Heart left ventricle (tissue), 16 donors: ENCODE measurements around the gene TNFSF11. TPM values are rescaled to one million over a fixed set of nuclear protein-coding genes. Genes with fewer than 3 reads are reported as not detected.

Experiments
- ATAC-seq, 4 donors: fragments of 200-7000 bp; cut with Tn5 transposase; one replicate each; pipeline ENCODE4 v1.9.1; 2020 to 2022; ENCODE audit warnings: moderate library complexity in 4 of 4, mild to moderate bottlenecking in 3 of 4, moderate number of reproducible peaks in 1 of 4
- DNase-seq, 5 donors: peaks; one replicate each; pipeline ENCODE4 v3.0.0-alpha.2; 2020
- H3K27ac ChIP-seq, 12 donors: fragments of 200-600 bp; sonication (generic) in 4 of 12; one replicate each; pipeline versions ENCODE4 v1.5.0 to v1.8.0; 2016 to 2022; ENCODE audit warnings: mild to moderate bottlenecking in 2 of 12
- H3K27me3 ChIP-seq, 9 donors: fragments of 200-600 bp; sonication (generic) in 2 of 9; one replicate each; pipeline versions ENCODE4 v1.5.1 to v1.8.0; 2016 to 2022; ENCODE audit warnings: mild to moderate bottlenecking in 3 of 9
- H3K36me3 ChIP-seq, 9 donors: fragments of 200-600 bp; sonication (generic) in 2 of 9; one replicate each; pipeline versions ENCODE4 v1.5.0 to v1.8.0; 2018 to 2022; ENCODE audit warnings: mild to moderate bottlenecking in 2 of 9
- H3K4me1 ChIP-seq, 12 donors: fragments of 200-600 bp; sonication (generic) in 4 of 12; one replicate each; pipeline versions ENCODE4 v1.5.0 to v1.8.0; 2016 to 2022; ENCODE audit warnings: mild to moderate bottlenecking in 3 of 12
- H3K4me3 ChIP-seq, 12 donors: fragments of 200-600 bp; sonication (generic) in 4 of 12; one replicate each; pipeline versions ENCODE4 v1.5.0 to v1.8.0; 2017 to 2022; ENCODE audit warnings: mild to moderate bottlenecking in 9 of 12, moderate library complexity in 4 of 12
- H3K9me3 ChIP-seq, 12 donors: fragments of 200-600 bp; sonication (generic) in 4 of 12; one replicate each; pipeline versions ENCODE4 v1.5.0 to v1.8.0; 2016 to 2022; ENCODE audit warnings: mild to moderate bottlenecking in 1 of 12
- POLR2A ChIP-seq, 2 donors: fragments of 450-650 bp; IDR thresholded peaks; one replicate each; pipeline ENCODE4 v1.6.1; 2017; ENCODE audit warnings: antibody characterized with exemption in 2 of 2, mild to moderate bottlenecking in 2 of 2, moderate library complexity in 2 of 2
- WGBS, 4 donors: extraction: QIAGEN DNeasy Blood & Tissue Kit in 2 of 4; methylation state at CpG; one replicate each; pipeline versions ENCODE4 v1.1.5 to v1.1.7; 2013 to 2018; 5-methylcytosine and 5-hydroxymethylcytosine counted together
- intact Hi-C, 10 donors: fragments of 100-400 bp; cut with DNase I; formaldehyde crosslinking; loops; one replicate each; pipeline versions ENCODE4 v1.11.1 to v1.14.2; 2022
- long read RNA-seq, 3 donors: library from polyadenylated mRNA; unstranded; transcript quantifications; one replicate each; pipeline ENCODE4 v2.0.0, GENCODE V29; 2020 to 2021
- polyA plus RNA-seq, 2 donors: library from polyadenylated mRNA; stranded (reverse); fragments of 200-250 nt; gene quantifications; one replicate each; pipeline ENCODE4 v1.2.3, GENCODE V29; 2013
- total RNA-seq, 9 donors: library from RNA; depleted of rRNA in 2 of 9; stranded (reverse); fragments of >200 nt in 2 of 9; fragmentation: NEBNext Ultra II Directional in 3 of 9; extraction: Animal tissue kit (Norgen Biotek cat#: 25700) in 3 of 9; gene quantifications; one replicate each; pipeline versions ENCODE4 v1.1.0 to v1.2.4, GENCODE V29; 2016 to 2023
- TF ChIP-seq, protein P1 (sequence below), 12 donors: fragments of 200-600 bp; sonication (generic) in 4 of 12; IDR thresholded peaks; one replicate each; pipeline versions ENCODE4 v1.5.0 to v1.8.0; 2018 to 2022; ENCODE audit warnings: antibody characterized with exemption in 12 of 12, mild to moderate bottlenecking in 5 of 12
- donor health status: ischemic (EF 13 %, LVEDD 7.1; RV severe dilation, severe dysfunction).
- donor health status: healthy with polysubstance abuse.
- donor health status: DM: no; HTN: yes; CAD: no.
- donor health status: DM: no; HTN: no; CAD: no.
- donor health status: ischemic (EF 25% LVEDD 6.9; RV normal size, moderate dysfunction).
- donor health status: ischemic (EF 25% LVEDD 5.7; RV mildly dilated, moderate dysfunction).
- donor health status: healthy.
- donor health status: DM: yes; HTN: yes; CAD: no.
- donor health status: ischemic (EF 35%, LVEDD 5.7; RV mildly dilated, moderate dysfunction).
- donor health status: nonischemic (EF 11% LVEDD 7.7; RV severe dilation, severe dysfunction).
- donor health status: DM: yes; HTN: yes; CAD: no.
- donor health status: PGD.
- donor health status: ischemic (EF 29% LVEDD 5.4; RV normal size, mild dysfunction).
- donor health status: nonischemic (EF 23%, LVEDD 6.1; RV moderate dilation, normal function).

TNFSF11 gene
- not detected for total RNA-seq
- not detected for polyA plus RNA-seq
- long read RNA-seq, donor 1 = 0 reads
- long read RNA-seq, donor 2 = 0 reads
- long read RNA-seq, donor 3 = 0 reads

- H3K27me3 ChIP-seq = peaks cover 13 to 76% (median 40%) of the 10 kb centered on the region in 9 donors
- WGBS, 4 donors = 0 to 3% (median 3%) methylated on average over 23 to 39 of the region's 39 CpGs
- H3K4me3 ChIP-seq = peak within 1 kb of the TSS in 10 of 12 donors; percentile 11 to 49 (median 24)
- DNase-seq (no peak), ATAC-seq (no peak)
- no peaks in the 10 kb centered on the region for H3K36me3 ChIP-seq
- no peaks in the 10 kb centered on the region for H3K9me3 ChIP-seq
- H3K4me1 ChIP-seq = peaks cover 0 to 17% (median 2%) of the 10 kb centered on the region in 12 donors
- no peak within 1 kb of the TSS for H3K27ac ChIP-seq
- intact Hi-C loops = no loop called here
- TF ChIP-seq, protein P1, sequence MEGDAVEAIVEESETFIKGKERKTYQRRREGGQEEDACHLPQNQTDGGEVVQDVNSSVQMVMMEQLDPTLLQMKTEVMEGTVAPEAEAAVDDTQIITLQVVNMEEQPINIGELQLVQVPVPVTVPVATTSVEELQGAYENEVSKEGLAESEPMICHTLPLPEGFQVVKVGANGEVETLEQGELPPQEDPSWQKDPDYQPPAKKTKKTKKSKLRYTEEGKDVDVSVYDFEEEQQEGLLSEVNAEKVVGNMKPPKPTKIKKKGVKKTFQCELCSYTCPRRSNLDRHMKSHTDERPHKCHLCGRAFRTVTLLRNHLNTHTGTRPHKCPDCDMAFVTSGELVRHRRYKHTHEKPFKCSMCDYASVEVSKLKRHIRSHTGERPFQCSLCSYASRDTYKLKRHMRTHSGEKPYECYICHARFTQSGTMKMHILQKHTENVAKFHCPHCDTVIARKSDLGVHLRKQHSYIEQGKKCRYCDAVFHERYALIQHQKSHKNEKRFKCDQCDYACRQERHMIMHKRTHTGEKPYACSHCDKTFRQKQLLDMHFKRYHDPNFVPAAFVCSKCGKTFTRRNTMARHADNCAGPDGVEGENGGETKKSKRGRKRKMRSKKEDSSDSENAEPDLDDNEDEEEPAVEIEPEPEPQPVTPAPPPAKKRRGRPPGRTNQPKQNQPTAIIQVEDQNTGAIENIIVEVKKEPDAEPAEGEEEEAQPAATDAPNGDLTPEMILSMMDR (IDR thresholded peaks at IDR 0.05) = no peak
- TF ChIP-seq POLR2A (IDR thresholded peaks at IDR 0.05) = no peak
Measured at GRCh38 chr13:42574011-42574410, at the start of gene TNFSF11. Gene TNFSF11, plus strand, starts transcription at chr13:42574152. Its CDS starts 152 bp downstream, at chr13:42574304.

DNA sequence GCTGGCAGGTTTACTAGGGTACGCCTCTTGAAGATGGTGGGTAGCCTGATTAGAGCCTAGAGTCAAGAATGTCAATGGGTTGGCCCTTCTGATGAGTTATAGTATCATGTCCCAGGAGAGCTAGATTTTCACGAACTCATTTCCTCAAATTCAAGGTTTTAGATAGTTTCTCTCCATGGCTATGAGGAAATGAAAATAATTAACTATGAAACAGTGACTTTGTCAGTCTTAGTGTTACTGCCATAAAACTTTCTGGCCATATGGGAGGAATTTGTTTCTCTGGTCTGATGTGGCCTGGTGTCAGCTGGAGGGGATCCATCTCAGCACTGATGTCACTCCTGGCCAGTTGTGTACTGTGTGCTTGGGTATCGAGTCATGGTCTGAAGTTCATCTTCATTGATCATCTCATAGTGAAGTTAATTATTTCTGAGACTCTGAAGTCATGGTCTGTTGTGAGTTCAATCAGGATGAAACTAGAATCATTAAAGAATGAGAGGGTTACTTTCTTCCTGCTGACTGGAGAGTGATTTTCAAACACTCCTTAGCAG lies 49.4 kb upstream of the TNFSF11 start:
- Histone ChIP-seq H3K9me3 (peaks cover 0 to 8% (median 0%) of the 10 kb centered on the region in 12 donors), H3K4me3 (no peak overlapping the region), H3K36me3 (no peaks in the 10 kb centered on the region), H3K4me1 (no peaks in the 10 kb centered on the region), H3K27me3 (no peaks in the 10 kb centered on the region), H3K27ac (no peak overlapping the region)
- intact Hi-C loops = no loop called here
- DNase-seq (no peak), ATAC-seq (no peak)
- WGBS, 4 donors = 70 to 76% (median 72%) methylated on average over 3 of the region's 3 CpGs
- TF ChIP-seq POLR2A (IDR thresholded peaks at IDR 0.05) = no peak
- TF ChIP-seq, protein P1 (IDR thresholded peaks at IDR 0.05) = no peak

DNA sequence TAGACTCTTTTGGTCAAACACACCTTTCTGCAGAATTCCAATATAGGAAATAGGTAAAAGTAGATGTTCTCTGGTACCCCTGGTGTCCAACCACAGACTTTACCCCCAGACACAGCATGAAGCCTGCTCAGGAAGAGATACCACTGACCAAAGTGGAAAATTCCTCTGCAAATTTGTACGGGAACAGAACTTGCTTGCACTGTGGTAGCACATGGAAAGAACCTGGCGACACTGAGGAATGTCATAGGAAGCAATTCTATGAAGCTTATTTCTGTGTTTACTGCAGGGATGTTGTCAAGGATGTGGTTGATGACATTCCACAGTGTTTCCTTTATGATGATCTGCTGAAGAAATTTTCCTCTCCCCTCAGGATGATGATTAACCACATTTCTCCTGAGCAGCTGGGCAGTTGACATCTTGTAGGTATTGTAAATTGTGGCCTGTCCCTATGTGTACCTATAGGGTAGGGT lies 48.9 kb upstream of the TNFSF11 start:
- no peak for ATAC-seq
- H3K27ac ChIP-seq = no peak overlapping the region
- no peaks in the 10 kb centered on the region for H3K36me3 ChIP-seq
- TF ChIP-seq, protein P1 (IDR thresholded peaks at IDR 0.05) = no peak
- no peak for TF ChIP-seq POLR2A (IDR thresholded peaks at IDR 0.05)
- peaks cover 0 to 8% (median 0%) of the 10 kb centered on the region in 12 donors for H3K9me3 ChIP-seq
- intact Hi-C loops = no loop called here
- DNase-seq = no peak
- 44 to 80% (median 55%) methylated on average over 2 of the region's 2 CpGs for WGBS, 4 donors
- no peak overlapping the region for H3K4me3 ChIP-seq
- no peaks in the 10 kb centered on the region for H3K4me1 ChIP-seq
- H3K27me3 ChIP-seq = no peaks in the 10 kb centered on the region

GRCh38 chr13:42526276-42526675 lies 47.7 kb upstream of the TNFSF11 start:
- 48 to 66% (median 63%) methylated on average over 3 of the region's 3 CpGs for WGBS, 4 donors
- H3K4me3 ChIP-seq = no peak overlapping the region
- ATAC-seq (no peak), DNase-seq (no peak)
- TF ChIP-seq, protein P1 (IDR thresholded peaks at IDR 0.05) = no peak
- TF ChIP-seq POLR2A (IDR thresholded peaks at IDR 0.05) = no peak
- no peak overlapping the region for H3K27ac ChIP-seq
- H3K4me1 ChIP-seq = no peaks in the 10 kb centered on the region
- no peaks in the 10 kb centered on the region for H3K36me3 ChIP-seq
- intact Hi-C loops = no loop called here
- no peaks in the 10 kb centered on the region for H3K9me3 ChIP-seq
- no peaks in the 10 kb centered on the region for H3K27me3 ChIP-seq
